NK-92 (cell line): ENCODE data around the gene PCBP4.
A peak's percentile ranks its signal among the peaks of the same experiment; 100 is the strongest.

Experiments
- DNase-seq: peaks from one replicate; lab custom pipeline; 2025; ENCODE audit not compliant: unreplicated experiment; lab: John Stamatoyannopoulos, UW

PCBP4 gene

DNA sequence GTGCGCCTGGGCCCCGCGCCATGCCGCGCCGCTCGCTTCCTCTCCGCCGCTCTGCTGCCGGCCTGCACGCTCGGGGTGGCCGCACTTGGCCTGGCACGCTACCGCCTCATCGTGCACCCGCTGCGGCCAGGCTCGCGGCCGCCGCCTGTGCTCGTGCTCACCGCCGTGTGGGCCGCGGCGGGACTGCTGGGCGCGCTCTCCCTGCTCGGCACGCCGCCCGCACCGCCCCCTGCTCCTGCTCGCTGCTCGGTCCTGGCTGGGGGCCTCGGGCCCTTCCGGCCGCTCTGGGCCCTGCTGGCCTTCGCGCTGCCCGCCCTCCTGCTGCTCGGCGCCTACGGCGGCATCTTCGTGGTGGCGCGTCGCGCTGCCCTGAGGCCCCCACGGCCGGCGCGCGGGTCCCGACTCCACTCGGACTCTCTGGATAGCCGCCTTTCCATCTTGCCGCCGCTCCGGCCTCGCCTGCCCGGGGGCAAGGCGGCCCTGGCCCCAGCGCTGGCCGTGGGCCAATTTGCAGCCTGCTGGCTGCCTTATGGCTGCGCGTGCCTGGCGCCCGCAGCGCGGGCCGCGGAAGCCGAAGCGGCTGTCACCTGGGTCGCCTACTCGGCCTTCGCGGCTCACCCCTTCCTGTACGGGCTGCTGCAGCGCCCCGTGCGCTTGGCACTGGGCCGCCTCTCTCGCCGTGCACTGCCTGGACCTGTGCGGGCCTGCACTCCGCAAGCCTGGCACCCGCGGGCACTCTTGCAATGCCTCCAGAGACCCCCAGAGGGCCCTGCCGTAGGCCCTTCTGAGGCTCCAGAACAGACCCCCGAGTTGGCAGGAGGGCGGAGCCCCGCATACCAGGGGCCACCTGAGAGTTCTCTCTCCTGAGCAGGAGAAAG, 11.1 kb downstream of the PCBP4 start:
- no peak for DNase-seq

DNA sequence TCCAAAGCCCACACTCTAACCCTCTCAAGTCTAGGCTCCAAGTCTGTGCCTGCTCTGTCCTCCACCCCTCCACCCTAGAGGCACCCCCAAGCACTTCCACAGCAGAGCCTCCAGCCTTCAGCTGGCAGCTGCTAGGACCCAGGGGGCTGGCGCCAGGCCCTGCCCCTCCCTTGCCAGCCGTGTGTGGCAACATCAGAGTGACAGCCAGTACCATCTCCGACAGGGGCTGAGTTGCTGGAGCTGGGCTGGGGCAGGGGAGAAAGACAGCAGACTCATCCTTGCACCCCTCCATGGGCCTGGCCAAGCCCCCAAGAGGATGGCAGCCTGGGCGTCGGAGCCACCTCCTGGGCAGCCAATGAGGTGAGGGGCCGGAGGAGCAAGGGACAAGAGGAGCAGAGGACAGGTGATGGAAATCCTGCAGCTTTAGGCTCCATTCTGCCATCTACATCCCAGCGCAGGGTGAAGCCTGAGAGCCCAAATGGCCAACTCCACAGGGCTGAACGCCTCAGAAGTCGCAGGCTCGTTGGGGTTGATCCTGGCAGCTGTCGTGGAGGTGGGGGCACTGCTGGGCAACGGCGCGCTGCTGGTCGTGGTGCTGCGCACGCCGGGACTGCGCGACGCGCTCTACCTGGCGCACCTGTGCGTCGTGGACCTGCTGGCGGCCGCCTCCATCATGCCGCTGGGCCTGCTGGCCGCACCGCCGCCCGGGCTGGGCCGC, 11.9 kb downstream of the PCBP4 start, which contains the start of gene GPR62:
Gene GPR62, plus strand, starts transcription at position 207 of the 718 bp plus-strand sequence. Its CDS starts 272 bp downstream, at position 479.
- DNase-seq = no peak

DNA sequence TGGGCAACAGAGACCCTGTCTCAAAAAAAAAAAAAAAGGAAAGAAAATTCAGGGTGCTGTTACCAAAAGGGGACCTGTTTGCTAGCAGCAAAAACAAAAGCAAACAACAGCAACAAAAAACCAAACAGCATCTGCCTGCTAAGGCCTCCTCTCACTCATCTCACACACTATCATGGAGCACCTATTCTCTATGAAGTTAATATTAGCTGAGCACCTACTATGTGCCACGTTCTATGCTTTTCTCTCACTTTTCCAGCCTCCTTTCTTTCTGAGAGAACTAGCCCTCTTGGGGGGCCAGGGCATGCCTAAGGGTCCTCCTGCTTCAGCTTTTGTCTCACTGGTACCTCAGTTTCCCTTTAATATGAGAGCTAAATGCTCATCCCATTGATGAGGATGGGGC, 12.5 kb downstream of the PCBP4 start:
- no peak for DNase-seq

GRCh38 chr3:51954105-51954504, 13.1 kb downstream of the PCBP4 start:
- DNase-seq = no peak

- no peak for DNase-seq
Observed at GRCh38 chr3:51953445-51953844, 13.8 kb downstream of the PCBP4 start.

DNA sequence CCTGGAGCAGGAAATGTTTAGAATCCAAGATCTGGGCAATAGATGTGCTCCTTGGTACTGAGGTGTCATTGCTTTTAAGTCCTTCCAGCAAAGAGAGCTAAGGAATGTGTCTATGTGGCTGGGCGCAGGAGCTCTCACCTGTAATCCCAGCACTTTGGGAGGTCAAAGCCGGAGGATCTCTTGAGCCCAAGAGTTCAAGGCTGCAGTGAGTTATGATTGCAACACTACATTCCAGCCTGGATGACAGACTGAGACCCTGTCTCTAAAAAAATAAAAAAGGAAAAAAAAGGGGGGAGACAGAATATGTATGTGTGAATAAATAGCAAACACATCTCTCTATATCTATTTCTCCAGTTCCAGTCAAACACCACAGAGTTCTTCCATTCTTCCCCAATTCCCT, 16.4 kb downstream of the PCBP4 start:
- DNase-seq = no peak

GRCh38 chr3:51949121-51949520, 18.1 kb downstream of the PCBP4 start:
- no peak for DNase-seq

DNA sequence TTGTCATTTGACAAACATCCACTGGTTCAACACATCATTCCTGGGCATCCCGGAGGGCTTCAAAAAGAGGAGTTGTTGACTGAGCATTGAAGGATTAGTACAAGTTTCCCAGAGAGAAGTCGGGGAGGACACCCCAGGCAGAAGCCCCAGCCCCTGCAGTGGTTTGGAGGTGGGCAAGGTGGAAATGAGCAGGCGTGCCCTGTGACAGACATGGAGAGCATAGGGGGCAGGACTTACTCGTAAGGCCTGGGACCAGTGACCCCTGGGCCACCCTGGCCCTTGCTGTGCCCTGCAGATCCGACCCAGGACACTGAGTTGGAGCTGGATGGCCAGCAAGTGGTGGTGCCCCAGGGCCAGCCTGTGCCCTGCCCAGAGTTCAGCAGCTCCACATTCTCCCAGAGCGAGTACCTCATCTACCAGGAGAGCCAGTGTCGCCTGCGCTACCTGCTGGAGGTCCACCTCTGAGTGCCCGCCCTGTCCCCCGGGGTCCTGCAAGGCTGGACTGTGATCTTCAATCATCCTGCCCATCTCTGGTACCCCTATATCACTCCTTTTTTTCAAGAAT, 19.2 kb downstream of the PCBP4 start:
- no peak for DNase-seq

DNA sequence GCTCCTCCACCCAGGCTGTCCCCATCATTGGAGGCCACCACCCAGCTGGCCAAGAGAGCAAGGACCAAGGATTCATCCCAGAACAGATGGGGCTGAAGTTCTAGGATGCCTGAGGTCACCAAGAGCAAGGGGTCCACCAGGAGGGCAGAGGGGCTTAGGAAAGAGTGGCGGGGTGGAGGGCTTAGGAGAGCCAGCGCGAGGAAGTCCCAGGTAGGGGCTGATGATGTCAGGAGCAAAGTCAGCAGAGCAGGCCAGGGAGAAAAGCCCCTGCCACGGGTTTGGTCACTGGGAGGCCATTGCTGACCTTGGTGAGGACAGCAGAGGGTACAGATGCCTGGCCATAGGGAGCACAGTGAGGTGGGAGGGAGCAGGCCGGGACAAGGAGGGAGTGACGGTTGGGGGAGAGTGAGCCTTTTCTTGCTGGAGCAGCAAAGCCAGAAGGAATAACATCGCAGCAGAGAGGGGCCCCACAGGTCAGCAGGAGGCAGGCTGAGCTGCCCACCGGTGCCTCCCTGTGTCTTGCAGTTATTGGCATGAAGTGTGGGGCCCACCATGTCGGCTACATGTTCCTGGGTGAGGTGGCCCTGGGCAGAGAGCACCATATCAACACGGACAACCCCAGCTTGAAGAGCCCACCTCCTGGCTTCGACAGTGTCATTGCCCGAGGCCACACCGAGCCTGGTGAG, 19.9 kb downstream of the PCBP4 start:
- no peak for DNase-seq

- no peak for DNase-seq
Observed at GRCh38 chr3:51946796-51947195, 20.5 kb downstream of the PCBP4 start.

GRCh38 chr3:51945926-51946705, 21.1 kb downstream of the PCBP4 start:
- DNase-seq = no peak

GRCh38 chr3:51945031-51945840, 22.0 kb downstream of the PCBP4 start:
- no peak for DNase-seq

DNA sequence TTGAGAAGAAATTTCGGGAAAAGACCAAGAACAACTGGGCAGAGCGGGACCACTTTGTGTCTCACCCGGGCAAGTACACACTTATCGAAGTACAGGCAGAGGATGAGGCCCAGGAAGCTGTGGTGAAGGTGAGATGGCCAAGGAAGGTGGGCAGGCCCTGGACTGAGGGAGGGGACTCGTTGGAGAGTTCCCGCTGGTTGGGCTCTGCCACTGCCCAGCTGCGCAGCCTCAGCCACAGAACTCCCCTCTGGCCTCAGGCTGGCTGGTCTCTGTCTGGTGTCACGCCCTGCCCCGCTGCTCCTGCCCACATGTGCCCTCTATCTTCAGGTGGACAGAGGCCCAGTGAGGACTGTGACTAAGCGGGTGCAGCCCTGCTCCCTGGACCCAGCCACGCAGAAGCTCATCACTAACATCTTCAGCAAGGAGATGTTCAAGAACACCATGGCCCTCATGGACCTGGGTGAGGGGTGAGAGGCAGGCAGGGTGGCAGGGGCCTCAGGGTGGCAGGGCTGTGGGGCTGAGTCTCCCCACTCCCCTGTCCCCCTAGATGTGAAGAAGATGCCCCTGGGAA, 22.7 kb downstream of the PCBP4 start:
- DNase-seq = no peak

DNA sequence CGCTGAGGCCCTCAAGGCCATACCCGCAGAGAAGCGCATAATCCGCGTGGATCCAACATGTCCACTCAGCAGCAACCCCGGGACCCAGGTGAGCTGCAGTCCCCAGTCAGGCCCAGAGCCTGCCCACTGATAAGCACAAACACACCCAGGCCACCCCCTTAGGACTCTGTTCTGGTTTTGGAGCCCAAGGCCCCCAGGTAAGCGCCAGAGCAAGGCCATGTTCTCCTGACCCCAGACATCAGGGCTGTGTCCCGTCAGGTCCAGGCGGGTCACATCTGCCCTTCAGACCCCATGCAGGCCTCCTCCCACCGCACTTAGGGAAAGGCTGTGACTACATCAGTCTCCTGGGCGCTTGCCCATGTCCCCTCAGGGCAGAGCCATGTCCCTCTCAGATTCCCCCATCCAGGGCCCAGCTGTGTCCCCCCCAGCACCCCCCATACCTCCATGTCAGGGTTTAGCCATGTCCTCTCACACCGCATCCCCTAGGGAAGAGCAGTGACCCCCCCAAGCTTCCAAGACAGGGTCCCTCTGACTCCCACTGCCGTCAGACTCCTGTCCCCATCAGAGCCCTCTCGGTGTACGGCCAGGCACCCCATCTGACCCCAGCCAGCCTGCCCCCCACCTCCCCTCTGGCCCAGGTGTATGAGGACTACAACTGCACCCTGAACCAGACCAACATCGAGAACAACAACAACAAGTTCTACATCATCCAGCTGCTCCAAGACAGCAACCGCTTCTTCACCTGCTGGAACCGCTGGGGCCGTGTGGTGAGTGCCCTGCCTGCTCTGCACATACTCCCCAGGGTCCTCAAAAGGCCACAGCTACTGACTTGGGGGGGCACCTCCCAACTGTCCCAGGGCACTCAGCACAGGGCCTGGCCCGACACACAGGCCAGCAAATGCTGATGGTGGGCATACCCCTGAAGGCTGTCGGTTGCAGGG, 23.5 kb downstream of the PCBP4 start:
- DNase-seq = no peak

GRCh38 chr3:51942603-51943450, 24.4 kb downstream of the PCBP4 start:
- no peak for DNase-seq

- DNase-seq = peak; percentile 91
Observed at GRCh38 chr3:51941798-51942602, 25.3 kb downstream of the PCBP4 start, which contains the start of the genes PARP3 and RRP9. TSS of gene PARP3 (plus strand) at chr3:51942363. CDS start at chr3:51943356, 993 bp downstream. TSS of gene RRP9 (minus strand) at chr3:51941904. CDS start at chr3:51941867, 37 bp downstream.
